LoVo (cell line): ENCODE measurements around the gene MAP1LC3B2.
"Not testable (repeated sequence)": the region's sequence is repeated elsewhere in the genome, so short reads cannot be mapped to it uniquely, and the experiment has no call there.

Experiments
- DNase-seq: peaks from one replicate; pipeline ENCODE4 v3.0.0-alpha.2; 2016; ENCODE audit warnings: low spot score

Gene MAP1LC3B2

GRCh38 chr12:116561181-116561821, 2.1 kb downstream of the MAP1LC3B2 start:
- DNase-seq: no peak

DNA sequence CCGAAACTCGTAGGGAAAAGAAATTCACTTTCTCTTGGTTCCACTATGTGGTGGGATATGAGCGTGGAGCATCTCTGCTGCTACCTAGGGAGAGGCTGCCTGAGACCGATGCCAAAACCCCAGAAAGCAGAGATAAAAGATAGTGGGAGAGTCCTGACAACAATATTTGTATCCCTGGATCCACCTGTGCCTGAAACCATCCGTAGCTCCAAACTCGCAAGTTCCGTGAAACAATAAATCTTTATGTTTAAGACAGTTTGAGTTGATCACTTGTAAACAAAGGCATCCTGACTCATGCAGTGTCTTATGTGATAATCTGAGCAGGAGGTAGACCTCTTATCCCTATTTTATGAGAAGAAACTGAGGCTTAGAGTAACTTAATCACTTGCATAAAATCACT, 2.9 kb downstream of the MAP1LC3B2 start:
- DNase-seq: no peak

DNA sequence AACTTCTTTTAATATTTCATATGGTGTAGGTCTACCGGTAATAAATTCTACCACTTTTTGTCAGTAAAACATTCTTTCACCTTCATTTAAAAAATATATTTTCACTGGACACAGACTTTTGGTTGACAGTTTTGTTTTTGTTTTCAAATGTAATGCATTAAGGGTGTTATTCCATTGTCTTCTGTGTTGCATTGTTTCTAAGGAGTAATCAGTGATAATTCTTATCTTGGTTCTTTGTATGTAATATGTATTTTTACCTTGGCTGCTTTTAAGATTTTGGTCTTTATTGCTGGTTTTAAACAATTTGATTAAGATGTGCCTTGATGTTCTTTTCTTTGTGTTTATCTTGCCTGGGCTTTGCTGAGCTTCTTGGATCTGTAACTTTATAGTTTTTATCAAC, 4.1 kb downstream of the MAP1LC3B2 start:
- no peak for DNase-seq

GRCh38 chr12:116564080-116564479, 4.9 kb downstream of the MAP1LC3B2 start:
- DNase-seq: peak; percentile 34

GRCh38 chr12:116565221-116565620, 6.0 kb downstream of the MAP1LC3B2 start:
- DNase-seq: not testable (repeated sequence)

GRCh38 chr12:116565963-116566362, 6.8 kb downstream of the MAP1LC3B2 start:
- no peak for DNase-seq

DNA sequence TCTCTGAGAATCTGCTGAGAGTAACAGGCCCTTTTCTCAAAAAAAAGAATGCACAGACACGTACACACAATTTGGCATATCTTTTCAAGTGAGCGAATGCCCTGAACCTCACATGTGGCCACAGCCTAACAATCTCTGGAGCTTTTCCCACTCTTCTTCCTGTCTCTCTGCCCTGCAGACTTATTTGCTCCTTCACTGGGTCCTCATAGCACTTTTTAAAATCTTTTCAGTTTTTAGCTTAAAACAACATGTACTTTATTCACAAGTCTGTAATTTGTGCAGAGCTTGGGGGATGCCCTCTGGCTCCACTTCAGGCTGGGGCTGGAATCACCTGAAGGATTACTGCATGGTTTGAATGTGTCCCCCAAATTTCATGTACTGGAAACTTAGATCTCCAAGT, 9.0 kb downstream of the MAP1LC3B2 start:
- DNase-seq: no peak

- DNase-seq: no peak
Observed at GRCh38 chr12:116571089-116571488, 11.9 kb downstream of the MAP1LC3B2 start.

- no peak for DNase-seq
Observed at GRCh38 chr12:116573776-116574175, 14.6 kb downstream of the MAP1LC3B2 start.

DNA sequence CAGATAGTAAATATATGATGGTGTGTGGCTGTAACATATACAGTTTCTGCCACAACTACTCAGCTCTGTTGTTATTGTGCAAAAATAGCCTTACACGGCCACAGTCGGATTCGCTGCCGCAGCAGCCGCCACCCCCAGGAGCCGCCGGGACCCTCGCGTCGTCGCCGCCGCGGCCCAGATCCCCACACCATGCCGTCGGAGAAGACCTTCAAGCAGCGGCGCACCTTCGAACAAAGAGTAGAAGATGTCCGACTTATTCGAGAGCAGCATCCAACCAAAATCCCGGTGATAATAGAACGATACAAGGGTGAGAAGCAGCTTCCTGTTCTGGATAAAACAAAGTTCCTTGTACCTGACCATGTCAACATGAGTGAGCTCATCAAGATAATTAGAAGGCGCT, 16.6 kb downstream of the MAP1LC3B2 start:
- DNase-seq: not testable (repeated sequence)

DNA sequence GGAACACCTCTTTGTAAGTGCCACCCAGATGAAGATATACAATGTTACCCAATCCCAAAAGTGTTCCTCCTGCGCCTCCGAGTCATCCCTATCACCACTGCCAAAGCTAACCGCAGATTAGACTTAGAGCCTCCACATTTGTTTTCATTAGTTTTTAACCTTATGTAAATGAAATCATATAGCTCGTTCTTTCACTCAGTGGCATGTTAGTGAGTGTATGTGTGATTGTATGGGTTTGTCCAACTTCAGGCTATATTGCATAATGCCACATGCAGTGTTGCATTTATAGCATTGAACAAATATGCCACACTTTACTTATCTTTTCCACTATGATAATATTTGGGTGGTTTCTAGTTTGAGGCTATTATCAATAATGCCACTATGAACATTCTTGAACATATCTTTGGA, 18.0 kb downstream of the MAP1LC3B2 start:
- DNase-seq: no peak

- no peak for DNase-seq
Observed at GRCh38 chr12:116578051-116578450, 18.9 kb downstream of the MAP1LC3B2 start.

- DNase-seq: no peak
Observed at GRCh38 chr12:116582610-116583009, 23.4 kb downstream of the MAP1LC3B2 start.

- no peak for DNase-seq
Observed at GRCh38 chr12:116583129-116583694, 24.0 kb downstream of the MAP1LC3B2 start.

GRCh38 chr12:116587270-116587669, 28.1 kb downstream of the MAP1LC3B2 start:
- no peak for DNase-seq

DNA sequence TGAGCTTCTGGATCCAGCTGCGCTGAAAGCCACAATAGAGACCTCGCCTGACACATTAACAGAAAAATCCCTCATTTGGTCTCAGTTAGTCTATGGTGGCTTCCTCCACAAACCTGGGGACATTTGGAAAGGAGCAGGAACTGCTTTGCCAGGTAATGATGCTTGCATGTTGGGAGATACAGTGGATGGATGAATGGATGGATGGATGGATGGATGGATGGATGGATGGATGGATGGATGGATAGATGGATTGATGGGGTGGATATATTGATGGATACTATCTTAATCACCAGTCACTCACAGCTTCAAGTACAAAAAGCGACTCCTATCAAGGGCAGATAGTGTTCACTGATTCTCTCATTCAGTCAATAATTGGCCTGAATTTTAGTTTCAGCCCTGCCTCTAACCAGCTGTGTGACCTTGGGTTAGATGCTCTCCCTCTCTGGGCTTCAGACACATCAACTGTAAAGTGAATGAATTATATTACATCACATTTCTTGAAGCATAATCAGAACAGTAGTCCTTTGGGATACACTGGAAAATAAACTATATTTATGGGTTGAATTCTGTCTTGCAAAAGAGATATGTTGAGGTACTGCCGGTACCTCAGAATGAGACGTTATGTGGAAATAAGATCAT, 29.3 kb downstream of the MAP1LC3B2 start:
- DNase-seq: no peak

- no peak for DNase-seq
Observed at GRCh38 chr12:116589581-116589980, 30.4 kb downstream of the MAP1LC3B2 start.

DNA sequence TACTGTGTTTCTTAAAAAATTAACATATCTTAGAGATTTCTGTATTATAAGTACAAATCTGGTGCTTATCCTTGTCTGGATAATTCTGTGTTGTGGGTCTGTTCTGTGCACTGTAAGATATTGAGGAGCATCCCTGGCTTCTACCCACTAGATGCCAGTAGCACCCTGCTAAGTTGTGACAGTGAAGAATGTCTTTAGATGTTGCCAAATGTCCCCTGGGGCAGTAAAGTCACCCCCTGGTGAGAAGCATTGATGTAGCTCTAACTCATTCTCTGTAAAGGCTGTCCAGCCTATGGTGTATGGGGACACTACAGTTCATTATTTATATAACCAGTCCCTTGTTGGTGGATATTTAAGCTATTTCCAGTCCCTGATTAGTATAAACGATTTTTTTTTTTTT, 31.4 kb downstream of the MAP1LC3B2 start:
- DNase-seq: peak; percentile 72

DNA sequence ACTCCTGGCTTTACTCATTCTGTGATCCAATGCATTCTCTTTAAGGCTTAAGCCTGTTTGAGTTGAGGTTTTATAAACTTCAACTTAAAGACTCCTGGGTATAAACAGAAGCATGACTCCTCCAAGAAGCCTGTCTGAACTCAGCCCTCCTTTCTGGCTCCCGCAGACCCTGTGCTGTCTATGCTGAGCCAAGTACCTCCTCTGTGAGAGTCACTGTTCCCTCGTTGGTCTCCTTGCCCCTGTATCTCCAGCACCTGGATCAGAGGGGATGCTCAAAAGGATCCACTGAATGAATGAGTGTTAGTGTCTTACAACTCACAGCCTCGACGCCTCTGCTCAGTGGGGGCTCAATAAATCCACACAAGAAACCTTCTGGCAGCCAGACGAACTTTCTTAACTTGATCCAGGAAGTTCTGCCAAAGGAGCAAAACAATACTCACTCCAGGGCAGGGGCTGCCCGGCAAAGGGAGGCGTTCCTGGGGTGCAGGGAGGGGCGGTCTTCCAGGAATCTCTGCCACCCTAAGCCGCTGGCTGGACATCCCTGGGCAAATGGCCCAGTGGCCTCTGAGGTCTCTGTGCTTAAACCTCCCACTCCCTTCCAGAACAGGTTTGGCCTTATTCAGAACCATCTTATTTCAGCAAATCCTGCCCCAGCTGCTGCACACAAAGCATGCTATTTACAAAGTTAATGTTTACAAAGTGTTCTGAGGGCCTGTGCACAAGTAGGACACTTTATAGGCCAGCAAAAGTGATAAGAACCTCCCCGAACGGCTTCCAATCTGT, 32.9 kb downstream of the MAP1LC3B2 start:
- DNase-seq: no peak

DNA sequence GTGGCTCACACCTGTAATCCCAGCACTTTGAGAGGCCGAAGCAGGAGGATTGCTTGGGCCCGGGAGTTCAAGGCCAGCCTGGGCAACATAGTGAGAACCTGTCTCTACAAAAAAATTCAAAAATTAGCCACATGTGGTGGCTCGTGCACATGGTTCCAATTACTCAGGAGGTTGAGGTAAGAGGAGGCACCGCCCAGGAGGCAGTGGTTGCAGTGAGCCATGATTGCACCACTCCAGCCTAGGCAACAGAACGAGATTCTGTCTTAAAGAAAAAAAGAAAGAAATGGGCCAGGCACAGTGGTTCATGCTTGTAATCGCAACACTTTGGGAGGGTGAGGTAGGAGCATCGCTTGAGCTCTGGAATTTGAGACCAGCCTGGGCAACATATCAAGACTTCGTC, 33.5 kb downstream of the MAP1LC3B2 start:
- DNase-seq: no peak

DNA sequence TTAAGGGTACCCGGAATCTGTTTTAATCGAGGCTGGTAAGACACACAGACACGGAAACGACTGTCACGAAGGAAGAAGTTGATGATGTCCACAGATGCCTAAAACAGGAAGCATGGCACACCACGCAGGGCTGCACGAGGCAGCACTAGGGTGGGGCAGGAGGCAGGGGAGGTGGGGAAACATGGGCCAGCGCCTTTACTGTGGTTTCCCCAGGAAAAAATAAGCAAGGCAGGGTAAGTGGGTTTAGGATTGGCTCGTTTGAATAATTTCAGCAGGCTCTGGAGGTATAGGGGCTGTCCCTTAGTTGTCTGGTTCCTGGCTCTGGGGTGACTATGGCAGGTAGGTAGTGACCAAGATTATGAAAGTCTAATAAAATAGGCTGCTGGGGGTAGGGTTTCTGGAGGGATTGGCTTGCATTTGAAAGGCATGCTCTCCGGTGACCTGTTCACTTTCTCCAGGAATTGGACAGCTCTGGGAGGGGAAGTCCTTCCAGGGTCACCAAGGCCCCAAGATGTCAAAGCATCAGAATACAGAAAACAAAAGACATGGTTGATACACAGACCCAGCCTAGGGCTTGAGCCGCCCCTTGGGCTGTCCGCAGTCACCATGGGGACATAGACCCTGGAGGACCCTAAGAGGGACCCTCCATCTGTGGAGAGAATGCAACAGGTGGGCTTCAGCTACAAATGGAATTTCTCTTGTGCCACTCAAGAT, 35.3 kb downstream of the MAP1LC3B2 start:
- DNase-seq: no peak

DNA sequence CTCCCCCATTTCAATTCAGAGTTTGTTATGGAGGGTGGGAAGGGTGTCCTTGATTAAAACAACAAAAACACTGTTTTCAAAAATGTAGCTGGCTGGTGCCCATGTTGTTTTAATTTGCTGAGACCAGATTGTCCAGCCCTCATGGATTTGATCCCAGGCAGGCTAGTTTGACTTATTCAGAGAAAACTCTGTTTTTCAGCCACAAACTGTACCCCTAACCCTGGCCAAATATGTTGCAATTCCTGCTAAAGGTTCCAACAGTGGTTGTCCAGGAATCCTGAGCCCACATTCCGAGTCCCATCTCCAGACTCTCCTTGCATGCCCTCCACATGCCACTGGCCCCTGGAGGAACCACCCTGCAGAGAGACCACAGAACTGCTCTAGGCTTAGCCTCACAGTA, 36.0 kb downstream of the MAP1LC3B2 start:
- no peak for DNase-seq
